ENCODE results near the gene GMPR2. TPM values are rescaled to one million over a fixed set of nuclear protein-coding genes. Genes with fewer than 3 reads are reported as not detected.
A peak's percentile ranks its signal among the peaks of the same experiment; 100 is the strongest.
"Not testable (repeated sequence)": the region's sequence is repeated elsewhere in the genome, so short reads cannot be mapped to it uniquely, and the experiment has no call there.

The GMPR2 gene
- total RNA-seq, 1 donor, result 86.5 TPM

GRCh38 chr14:24219080-24219479, 13.6 kb upstream of the GMPR2 start:
- H3K4me2 ChIP-seq (ENCODE audit: insufficient read depth, low read length), result no peak overlapping the region
- no peaks in the 10 kb centered on the region for H3K27me3 ChIP-seq (ENCODE audit: insufficient read depth, low read length)
- peaks cover 13% of the 10 kb centered on the region for H3K36me3 ChIP-seq (ENCODE audit: insufficient read depth, low read length)
- peaks cover 57% of the 10 kb centered on the region for H3K79me2 ChIP-seq (ENCODE audit: insufficient read depth, low read length)
- peaks cover 5% of the 10 kb centered on the region for H3K4me1 ChIP-seq (ENCODE audit: insufficient read depth, low read length)
- no peak overlapping the region for H2AFZ ChIP-seq (ENCODE audit: low read length)
- H3K4me3 ChIP-seq (ENCODE audit: insufficient read depth, low read length), result no peak overlapping the region
- peaks cover 8% of the 10 kb centered on the region for H4K20me1 ChIP-seq (ENCODE audit: insufficient read depth, low read length)
- TF ChIP-seq CTCF (IDR thresholded peaks at IDR 0.05; ENCODE audit: extremely low read depth, low read depth, low read length), result no peak
- no peaks in the 10 kb centered on the region for H3K9me3 ChIP-seq (ENCODE audit: low read depth, low read length)
- DNase-seq (ENCODE audit: insufficient read length, low spot score, missing footprints), result no peak
- no peak overlapping the region for H3K27ac ChIP-seq (ENCODE audit: low read depth, low read length)

- H3K4me1 ChIP-seq (ENCODE audit: insufficient read depth, low read length), result peaks cover 7% of the 10 kb centered on the region
- DNase-seq (ENCODE audit: insufficient read length, low spot score, missing footprints), result no peak
- peaks cover 9% of the 10 kb centered on the region for H4K20me1 ChIP-seq (ENCODE audit: insufficient read depth, low read length)
- no peaks in the 10 kb centered on the region for H3K27me3 ChIP-seq (ENCODE audit: insufficient read depth, low read length)
- H3K36me3 ChIP-seq (ENCODE audit: insufficient read depth, low read length), result peaks cover 13% of the 10 kb centered on the region
- H3K4me3 ChIP-seq (ENCODE audit: insufficient read depth, low read length), result no peak overlapping the region
- no peak overlapping the region for H2AFZ ChIP-seq (ENCODE audit: low read length)
- H3K9me3 ChIP-seq (ENCODE audit: low read depth, low read length), result no peaks in the 10 kb centered on the region
- peaks cover 57% of the 10 kb centered on the region for H3K79me2 ChIP-seq (ENCODE audit: insufficient read depth, low read length)
- H3K4me2 ChIP-seq (ENCODE audit: insufficient read depth, low read length), result no peak overlapping the region
- no peak overlapping the region for H3K27ac ChIP-seq (ENCODE audit: low read depth, low read length)
- no peak for TF ChIP-seq CTCF (IDR thresholded peaks at IDR 0.05; ENCODE audit: extremely low read depth, low read depth, low read length)
Observed at GRCh38 chr14:24219521-24219920, 13.2 kb upstream of the GMPR2 start.

- Histone ChIP-seq H4K20me1 (ENCODE audit: insufficient read depth, low read length) (peaks cover 21% of the 10 kb centered on the region), H3K4me1 (ENCODE audit: insufficient read depth, low read length) (peaks cover 12% of the 10 kb centered on the region), H3K79me2 (ENCODE audit: insufficient read depth, low read length) (peaks cover 86% of the 10 kb centered on the region)
- not testable (repeated sequence) for H3K9me3 ChIP-seq (ENCODE audit: low read depth, low read length); DNase-seq (ENCODE audit: insufficient read length, low spot score, missing footprints); H3K4me3 ChIP-seq (ENCODE audit: insufficient read depth, low read length); H3K27me3 ChIP-seq (ENCODE audit: insufficient read depth, low read length); H3K27ac ChIP-seq (ENCODE audit: low read depth, low read length); H2AFZ ChIP-seq (ENCODE audit: low read length); H3K36me3 ChIP-seq (ENCODE audit: insufficient read depth, low read length); H3K4me2 ChIP-seq (ENCODE audit: insufficient read depth, low read length)
Observed at GRCh38 chr14:24222987-24223386, 9.7 kb upstream of the GMPR2 start.

- H3K4me3 ChIP-seq (ENCODE audit: insufficient read depth, low read length), result no peak overlapping the region
- H3K79me2 ChIP-seq (ENCODE audit: insufficient read depth, low read length), result peaks cover 89% of the 10 kb centered on the region
- peaks cover 12% of the 10 kb centered on the region for H3K4me1 ChIP-seq (ENCODE audit: insufficient read depth, low read length)
- H3K27me3 ChIP-seq (ENCODE audit: insufficient read depth, low read length), result no peaks in the 10 kb centered on the region
- H3K4me2 ChIP-seq (ENCODE audit: insufficient read depth, low read length), result peak overlapping the region; percentile 43
- H3K9me3 ChIP-seq (ENCODE audit: low read depth, low read length), result no peaks in the 10 kb centered on the region
- peaks cover 6% of the 10 kb centered on the region for H3K36me3 ChIP-seq (ENCODE audit: insufficient read depth, low read length)
- DNase-seq (ENCODE audit: insufficient read length, low spot score, missing footprints), result peak; percentile 89
- peak overlapping the region; percentile 44 for H2AFZ ChIP-seq (ENCODE audit: low read length)
- H4K20me1 ChIP-seq (ENCODE audit: insufficient read depth, low read length), result peaks cover 18% of the 10 kb centered on the region
- peak overlapping the region; percentile 78 for H3K27ac ChIP-seq (ENCODE audit: low read depth, low read length)
- no peak for TF ChIP-seq CTCF (IDR thresholded peaks at IDR 0.05; ENCODE audit: extremely low read depth, low read depth, low read length)
Observed at GRCh38 chr14:24224618-24225071, 8.1 kb upstream of the GMPR2 start.

All from osteoblast (primary cell).